HG02981 (cell line): Measurements from ENCODE around the gene KCNJ4.

Source experiments
- ATAC-seq: cut with Tn5 transposase; IDR thresholded peaks from one replicate; pipeline ENCODE4 v1.9.1; 2021; ENCODE audit warnings: mild to moderate bottlenecking, moderate library complexity; ENCODE audit not compliant: unreplicated experiment

Gene KCNJ4

GRCh38 chr22:38455076-38455529 is at the start of gene KCNJ4:
KCNJ4 (minus strand) TSS chr22:38455199; CDS start chr22:38428132, 27,067 bp downstream.
- ATAC-seq, result no peak

- ATAC-seq, result no peak
These were observed 48.0 kb upstream of the KCNJ4 start for GRCh38 chr22:38503021-38503420.

GRCh38 chr22:38501797-38502672 is 47.0 kb upstream of the KCNJ4 start:
- no peak for ATAC-seq

- no peak for ATAC-seq
These were observed 42.9 kb upstream of the KCNJ4 start for GRCh38 chr22:38497869-38498268.

- ATAC-seq, result no peak
These were observed 39.9 kb upstream of the KCNJ4 start for GRCh38 chr22:38494939-38495338.

GRCh38 chr22:38494498-38494897 is 39.5 kb upstream of the KCNJ4 start:
- ATAC-seq, result no peak

GRCh38 chr22:38491707-38492348 is 36.8 kb upstream of the KCNJ4 start:
- ATAC-seq, result no peak

GRCh38 chr22:38490915-38491314 is 35.9 kb upstream of the KCNJ4 start:
- ATAC-seq, result no peak

GRCh38 chr22:38490475-38490874 is 35.5 kb upstream of the KCNJ4 start:
- no peak for ATAC-seq

GRCh38 chr22:38489561-38490145 is 34.7 kb upstream of the KCNJ4 start:
- no peak for ATAC-seq

- no peak for ATAC-seq
These were observed 34.1 kb upstream of the KCNJ4 start for GRCh38 chr22:38489142-38489541.

- no peak for ATAC-seq
These were observed 32.9 kb upstream of the KCNJ4 start for GRCh38 chr22:38487946-38488345.

GRCh38 chr22:38485783-38486182 is 30.8 kb upstream of the KCNJ4 start:
- ATAC-seq, result no peak

GRCh38 chr22:38484244-38484643 is 29.2 kb upstream of the KCNJ4 start:
- ATAC-seq, result no peak

- no peak for ATAC-seq
These were observed 27.8 kb upstream of the KCNJ4 start for GRCh38 chr22:38482662-38483308.

- no peak for ATAC-seq
These were observed 26.9 kb upstream of the KCNJ4 start for GRCh38 chr22:38481871-38482332.

- ATAC-seq, result no peak
These were observed 26.3 kb upstream of the KCNJ4 start for GRCh38 chr22:38481162-38481870.

GRCh38 chr22:38479096-38479837 is 24.3 kb upstream of the KCNJ4 start:
- no peak for ATAC-seq

- ATAC-seq, result no peak
These were observed 22.6 kb upstream of the KCNJ4 start for GRCh38 chr22:38477585-38477984.
